Measurements from ENCODE around the gene DNM2.
A peak's percentile ranks its signal among the peaks of the same experiment; 100 is the strongest.
"Not testable (repeated sequence)": the region's sequence is repeated elsewhere in the genome, so short reads cannot be mapped to it uniquely, and the experiment has no call there.

The DNM2 gene

GRCh38 chr19:10717356-10718204 is at the start of gene DNM2:
DNM2 (plus strand) TSS chr19:10718079; CDS start chr19:10718243, 164 bp downstream.
- peak; percentile 100 for DNase-seq

- no peak for DNase-seq
Observed at GRCh38 chr19:10669246-10669645, 48.6 kb upstream of the DNM2 start.

- no peak for DNase-seq
Observed at GRCh38 chr19:10670182-10670581, 47.7 kb upstream of the DNM2 start.

- no peak for DNase-seq
Observed at GRCh38 chr19:10670876-10671804, 46.7 kb upstream of the DNM2 start.

- DNase-seq: not testable (repeated sequence)
Observed at GRCh38 chr19:10671922-10672321, 46.0 kb upstream of the DNM2 start.

GRCh38 chr19:10675214-10675613 is 42.7 kb upstream of the DNM2 start:
- DNase-seq: not testable (repeated sequence)

- DNase-seq: no peak
Observed at GRCh38 chr19:10677751-10678150, 40.1 kb upstream of the DNM2 start.

- DNase-seq: no peak
Observed at GRCh38 chr19:10678813-10679212, 39.1 kb upstream of the DNM2 start.

- no peak for DNase-seq
Observed at GRCh38 chr19:10679743-10680142, 38.1 kb upstream of the DNM2 start.

GRCh38 chr19:10680545-10681135 is 37.2 kb upstream of the DNM2 start:
- no peak for DNase-seq

- no peak for DNase-seq
Observed at GRCh38 chr19:10681658-10682057, 36.2 kb upstream of the DNM2 start.

GRCh38 chr19:10682397-10683063 is 35.3 kb upstream of the DNM2 start:
- no peak for DNase-seq

- DNase-seq: no peak
Observed at GRCh38 chr19:10683064-10683426, 34.8 kb upstream of the DNM2 start.

- DNase-seq: no peak
Observed at GRCh38 chr19:10683582-10683981, 34.3 kb upstream of the DNM2 start.

GRCh38 chr19:10685210-10685609 is 32.7 kb upstream of the DNM2 start:
- DNase-seq: no peak

- DNase-seq: no peak
Observed at GRCh38 chr19:10686193-10686592, 31.7 kb upstream of the DNM2 start.

- DNase-seq: no peak
Observed at GRCh38 chr19:10686661-10687517, 31.0 kb upstream of the DNM2 start.

GRCh38 chr19:10687518-10688288 is 30.2 kb upstream of the DNM2 start:
- no peak for DNase-seq

- no peak for DNase-seq
Observed at GRCh38 chr19:10688545-10689280, 29.2 kb upstream of the DNM2 start.

- no peak for DNase-seq
Observed at GRCh38 chr19:10690341-10690781, 27.5 kb upstream of the DNM2 start.
